ENCODE measurements around the gene MTMR12.

DNA sequence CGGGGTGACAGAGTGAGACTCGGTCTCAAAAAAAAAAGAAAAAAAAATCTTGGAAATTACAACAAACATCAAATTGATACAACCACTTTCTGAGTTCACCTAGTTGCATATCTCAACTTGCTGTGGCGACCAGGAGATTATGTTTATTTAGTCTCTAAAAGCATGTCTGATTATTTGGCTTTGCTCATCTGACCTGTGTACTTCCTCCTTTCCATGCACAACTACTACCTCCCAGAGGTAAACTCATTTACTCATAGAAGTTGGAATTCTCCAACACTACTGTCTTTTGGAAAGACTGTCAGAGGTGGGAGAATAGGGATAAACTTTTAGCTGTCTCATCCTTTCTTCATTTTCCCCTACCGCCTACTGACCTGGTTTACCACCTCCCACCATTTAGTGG is 42.6 kb downstream of the MTMR12 start:
- TF ChIP-seq POLR2A (IDR thresholded peaks at IDR 0.05) (no peak), CTCF (IDR thresholded peaks at IDR 0.05) (no peak)
